GM21447 (cell line): ENCODE results near the gene PELI1.

Source experiments
- ATAC-seq: cut with Tn5 transposase; IDR thresholded peaks from one replicate; pipeline ENCODE4 v1.9.1; 2021; ENCODE audit not compliant: unreplicated experiment

The PELI1 gene

DNA sequence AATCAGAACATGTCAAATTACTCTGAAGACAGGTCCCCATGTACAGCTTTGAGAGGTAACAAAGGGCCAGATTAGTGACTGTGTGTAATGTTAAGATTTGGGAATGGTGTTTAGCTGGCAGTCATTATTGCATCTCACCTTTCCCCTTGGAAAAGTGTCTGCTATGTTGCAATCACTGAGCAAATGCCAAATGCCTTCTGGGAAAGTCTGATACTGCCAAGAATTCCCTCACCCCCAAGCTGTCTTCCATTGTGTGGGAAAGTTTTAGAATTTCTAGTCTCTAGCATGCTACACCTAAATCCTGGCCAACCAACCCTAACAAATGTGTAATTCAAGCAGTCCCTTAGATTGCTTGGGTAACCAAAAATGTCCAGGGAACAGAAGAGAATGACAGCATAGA lies 13.6 kb upstream of the PELI1 start:
- ATAC-seq: no peak

DNA sequence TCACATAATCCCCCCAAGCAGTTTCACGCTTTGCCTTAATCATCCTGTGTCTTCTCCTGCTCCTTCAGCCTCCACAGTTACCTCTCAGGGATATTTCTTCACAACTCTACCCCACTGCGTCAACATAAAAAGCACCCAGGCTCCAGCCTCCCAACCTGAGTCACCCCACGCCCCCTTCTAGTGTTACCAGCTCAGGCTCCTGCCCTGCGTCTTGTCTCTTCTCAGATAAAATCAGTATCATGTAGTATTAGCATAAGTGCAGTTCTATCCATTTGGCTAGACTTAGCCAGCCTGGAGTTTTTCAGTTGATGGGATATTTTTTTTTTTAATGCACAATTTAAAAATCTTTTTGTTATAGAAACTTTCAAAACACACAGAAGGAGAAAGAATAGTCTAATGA lies 9.6 kb upstream of the PELI1 start:
- ATAC-seq: no peak

DNA sequence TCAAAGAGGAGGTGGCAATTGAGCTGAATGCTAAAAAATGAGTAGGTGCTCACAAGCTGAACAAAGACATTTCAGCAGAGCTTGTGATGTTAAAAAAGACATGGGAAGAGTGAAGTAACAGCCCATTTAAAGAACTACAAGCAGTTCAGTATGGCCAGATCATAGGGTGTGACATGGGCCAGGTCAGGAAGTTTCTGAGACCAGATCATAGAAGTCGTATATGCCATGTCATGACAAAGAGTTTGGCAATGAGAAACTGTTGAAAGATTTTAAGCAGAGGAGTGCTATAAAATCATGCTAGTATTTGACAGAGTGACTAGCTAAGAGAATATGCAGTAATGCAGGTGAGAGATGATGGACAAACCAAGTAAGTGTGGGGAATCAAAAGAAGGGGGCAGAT lies 7.3 kb upstream of the PELI1 start:
- no peak for ATAC-seq

DNA sequence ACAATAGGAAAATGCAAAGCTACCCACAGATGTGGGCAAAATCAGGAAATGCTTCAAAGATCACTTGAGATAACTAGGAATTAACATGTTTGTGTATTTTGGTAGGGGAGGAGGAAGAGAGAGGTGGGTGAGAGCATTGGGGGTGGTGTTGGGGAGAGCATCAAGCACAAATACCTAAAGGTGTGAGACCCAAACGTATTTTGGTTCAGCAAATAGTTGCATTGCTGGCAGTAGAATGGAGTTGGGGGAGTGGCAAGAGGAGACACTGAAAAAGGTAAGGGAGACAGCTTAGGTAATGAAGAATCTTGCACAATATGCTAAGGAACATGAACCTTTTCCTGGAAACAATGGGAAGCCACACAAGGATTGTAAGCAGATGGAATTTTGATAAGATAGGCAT lies 1.5 kb upstream of the PELI1 start:
- ATAC-seq: no peak

DNA sequence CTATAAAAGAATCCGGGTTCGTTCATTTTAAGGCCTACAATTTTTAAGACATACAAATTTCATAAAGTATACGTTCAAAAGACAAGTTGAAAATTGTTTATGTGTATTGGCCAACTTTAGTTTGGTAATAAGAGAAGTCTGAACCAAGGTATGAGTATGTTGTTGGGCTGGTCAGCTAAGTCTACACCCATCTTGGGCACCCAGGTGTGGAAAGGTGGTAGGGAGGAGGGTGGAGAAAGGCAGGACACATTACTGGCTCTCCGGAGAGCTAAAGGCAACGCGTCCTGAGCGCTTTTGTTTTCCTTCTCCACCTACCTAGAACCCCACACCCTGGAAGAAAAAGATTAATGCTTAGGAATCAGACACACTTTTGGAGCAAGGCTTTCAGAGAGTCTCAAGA lies 899 bp upstream of the PELI1 start:
- ATAC-seq: no peak

DNA sequence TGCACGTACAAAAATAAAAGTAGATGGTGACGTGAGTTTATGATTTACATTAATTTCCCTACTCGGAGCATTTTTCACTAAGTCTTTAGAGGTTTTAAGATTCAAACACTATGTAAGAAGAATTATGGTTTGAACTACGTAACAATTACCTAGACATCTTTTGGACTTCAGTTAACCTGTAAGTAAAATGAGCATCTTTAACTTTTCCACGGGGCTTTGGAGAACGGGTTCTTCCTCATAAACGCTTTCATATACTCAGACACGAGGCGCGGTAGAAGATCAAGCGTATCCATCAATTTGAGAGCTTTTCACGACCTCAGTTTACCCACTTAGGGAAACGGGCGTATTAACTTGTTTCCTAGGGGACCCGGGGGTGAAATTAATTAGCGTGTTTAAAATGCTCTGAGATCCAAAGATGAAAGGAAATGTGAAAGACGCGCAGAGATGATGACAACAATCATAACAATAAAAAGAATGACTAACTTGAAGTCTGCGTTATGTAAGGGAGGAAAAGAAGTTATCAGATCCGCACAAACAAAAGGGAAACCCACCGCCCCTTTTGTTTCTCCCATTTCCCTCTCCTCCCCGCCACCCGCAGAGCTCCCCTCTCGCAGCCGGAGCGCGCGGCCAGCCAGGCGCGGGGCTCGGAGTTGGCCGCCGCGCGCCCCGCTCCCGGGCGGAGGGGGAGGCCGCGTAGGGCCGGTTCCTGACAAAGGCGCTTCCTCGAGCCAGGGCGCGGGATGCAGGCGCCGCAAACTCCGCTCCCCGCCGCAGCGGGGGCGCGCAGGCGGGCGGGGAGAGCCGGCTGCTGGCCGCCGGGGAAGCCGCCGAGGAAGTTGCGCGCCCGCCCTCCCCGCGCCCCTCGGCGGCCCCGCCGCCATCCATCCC lies 807 bp downstream of the PELI1 start:
- peak; percentile 15 for ATAC-seq

DNA sequence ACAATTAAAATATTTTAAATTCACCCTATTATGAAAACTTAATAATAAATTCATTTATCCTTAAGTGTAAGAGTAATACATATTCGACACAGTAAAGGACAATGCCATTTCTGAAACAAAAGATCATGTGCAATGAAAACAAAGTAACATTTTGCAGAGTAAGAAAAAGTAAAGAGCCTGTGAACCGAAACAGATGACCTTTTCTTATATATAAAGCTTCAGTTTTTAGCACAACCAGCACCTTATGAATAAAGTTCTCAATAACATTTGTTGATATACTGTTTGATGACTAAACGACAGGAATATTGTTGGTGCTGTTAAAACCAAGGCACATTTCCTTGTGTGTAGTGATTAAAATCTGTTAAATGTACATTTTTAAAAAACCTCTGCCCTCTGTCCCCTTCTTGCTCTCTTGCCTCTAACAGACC lies 1.5 kb downstream of the PELI1 start:
- no peak for ATAC-seq

DNA sequence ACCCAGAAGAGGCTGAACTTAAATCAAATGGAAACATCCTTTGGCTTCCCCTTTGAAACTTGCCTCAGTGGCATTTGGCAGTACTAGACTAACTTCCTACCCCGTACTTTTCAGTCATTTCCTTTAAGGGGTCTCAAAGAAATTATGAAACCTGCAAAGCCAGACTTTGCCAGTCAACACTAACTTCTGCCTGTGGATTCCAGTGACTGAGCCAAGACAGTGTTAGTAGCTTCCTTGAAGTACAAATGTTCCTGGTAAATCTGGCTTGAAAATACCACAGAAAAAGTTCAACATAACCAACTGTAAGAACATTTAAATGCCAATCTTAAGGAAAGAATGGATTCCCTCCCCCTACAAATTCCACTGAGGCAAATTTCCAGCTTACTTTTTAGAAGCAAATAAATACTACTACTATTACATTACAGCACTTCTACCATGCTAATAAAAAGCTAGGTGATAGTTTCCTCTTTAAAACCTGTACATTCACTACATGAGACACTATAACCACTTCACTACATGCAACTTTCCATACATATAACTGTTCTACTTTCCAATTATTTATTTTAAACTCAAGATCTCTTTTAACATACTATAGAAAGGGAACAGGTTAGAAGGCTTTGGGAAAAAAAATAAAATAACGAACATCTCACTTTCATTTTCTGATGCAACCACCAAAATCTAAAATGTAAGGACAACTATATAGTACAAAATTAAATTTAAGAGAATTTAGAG lies 2.4 kb downstream of the PELI1 start:
- ATAC-seq: no peak

DNA sequence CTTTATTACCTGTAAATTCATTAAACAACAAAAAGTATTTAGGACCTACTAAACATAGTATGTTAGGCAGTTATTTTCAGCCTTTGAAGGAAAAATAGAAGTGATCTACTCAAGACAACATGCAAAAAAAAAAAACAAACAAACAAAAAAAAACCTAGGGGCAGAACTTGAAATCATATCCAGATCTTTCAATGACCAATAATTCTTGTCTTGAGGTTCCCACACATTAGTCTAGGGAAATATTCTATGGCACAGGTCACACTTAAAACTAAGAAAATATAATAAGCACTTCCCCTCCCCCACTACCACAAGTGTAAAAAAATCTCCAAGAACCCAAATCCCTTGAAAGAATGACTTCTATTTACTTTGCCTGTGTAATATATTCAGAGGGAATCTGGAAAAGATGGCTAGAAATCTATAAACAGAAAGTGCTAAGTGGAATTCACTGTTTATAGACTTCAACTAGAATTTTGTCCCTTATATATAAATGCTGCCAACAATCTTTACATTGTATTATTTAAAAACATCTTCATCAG lies 3.5 kb downstream of the PELI1 start:
- ATAC-seq: no peak

DNA sequence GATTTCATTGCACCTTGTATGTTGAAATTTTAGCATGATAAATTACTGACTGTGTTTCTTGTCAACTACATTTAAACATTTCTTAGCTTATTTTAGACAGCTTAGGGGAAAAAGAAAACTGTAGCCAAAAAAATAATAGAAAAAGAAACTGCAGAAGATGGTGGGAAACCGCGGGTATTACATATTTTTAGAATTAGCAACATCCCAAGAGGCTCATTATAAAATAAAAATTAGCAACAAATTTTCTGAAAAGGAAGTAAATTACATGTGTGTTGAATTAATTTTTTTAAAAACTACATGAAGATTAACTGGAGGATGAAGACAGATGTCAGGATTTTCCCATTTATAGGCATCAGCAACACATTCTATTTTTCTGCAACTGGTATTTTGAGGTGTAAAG lies 4.3 kb downstream of the PELI1 start:
- ATAC-seq: no peak

DNA sequence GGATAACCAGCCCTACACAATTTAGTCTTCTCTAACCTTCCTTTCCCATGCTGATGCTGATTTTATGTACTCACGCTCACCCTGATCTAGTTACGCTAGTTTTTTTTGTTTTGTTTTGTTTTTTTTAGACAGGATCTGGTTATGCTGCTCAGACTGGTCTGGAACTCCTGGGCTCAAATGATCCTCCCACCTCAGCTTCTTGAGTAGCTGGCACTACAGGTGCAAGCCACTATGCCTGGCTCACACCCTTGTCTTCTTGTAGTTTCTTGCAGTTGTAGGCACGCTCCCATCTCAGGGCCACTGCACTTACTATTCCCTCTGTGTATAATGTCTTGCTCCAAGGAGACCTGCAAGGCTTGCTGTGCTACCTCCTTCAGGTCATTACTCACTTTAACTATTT lies 6.2 kb downstream of the PELI1 start:
- ATAC-seq: no peak

DNA sequence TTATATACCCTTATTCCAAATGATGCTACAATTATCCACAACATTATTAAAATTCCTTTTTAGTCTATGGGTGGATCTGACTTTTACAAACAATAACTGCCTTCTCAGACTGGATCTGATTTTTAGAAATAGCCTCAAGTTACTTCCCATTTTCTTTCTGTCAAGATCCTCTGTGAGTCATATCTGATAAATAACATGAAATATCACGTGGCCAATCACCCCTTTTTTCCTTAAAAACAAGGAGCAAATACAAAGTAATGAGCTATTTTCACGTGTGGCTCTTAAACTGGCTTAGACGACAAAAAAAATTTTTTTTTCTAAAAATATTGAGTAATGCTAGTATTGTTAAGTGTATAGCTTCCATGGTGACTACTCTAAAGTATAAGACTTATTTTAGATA lies 6.7 kb downstream of the PELI1 start:
- ATAC-seq: no peak

DNA sequence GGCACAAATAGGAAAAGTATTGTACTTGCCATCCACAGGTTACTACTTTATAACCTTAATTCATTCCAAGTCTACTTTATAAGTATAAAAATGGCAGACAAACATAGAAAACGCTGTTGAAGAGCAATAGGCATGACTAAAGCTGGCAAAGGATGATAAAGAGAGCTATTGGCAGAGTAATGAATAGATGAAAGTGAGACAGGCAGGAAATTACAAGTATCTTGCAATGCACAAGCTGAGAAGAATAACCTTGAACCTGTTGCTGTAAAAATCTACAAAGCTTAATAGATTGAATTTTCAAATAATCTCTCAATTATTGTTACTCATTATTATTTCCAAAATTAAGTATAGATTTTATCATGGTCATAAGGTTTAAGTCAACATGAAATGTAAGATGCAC lies 8.8 kb downstream of the PELI1 start:
- no peak for ATAC-seq

DNA sequence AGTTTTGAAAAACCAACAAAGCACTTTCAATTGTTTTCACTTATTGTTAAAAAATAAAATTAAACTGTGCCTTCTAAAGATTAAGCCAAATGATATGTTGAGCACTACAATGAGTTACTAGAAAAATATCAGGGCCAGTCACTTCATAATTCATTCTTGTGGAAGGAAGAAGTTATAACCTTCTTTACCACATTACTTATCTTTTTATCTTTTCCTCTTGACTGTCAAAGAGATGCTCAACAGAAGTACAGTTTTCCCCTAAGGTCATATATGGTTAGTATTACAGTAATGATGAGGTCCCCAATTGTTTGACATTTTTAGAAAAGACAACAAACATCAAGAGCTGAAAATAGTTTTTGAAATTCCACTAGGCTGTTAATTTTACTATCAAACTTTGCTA lies 9.4 kb downstream of the PELI1 start:
- ATAC-seq: no peak

DNA sequence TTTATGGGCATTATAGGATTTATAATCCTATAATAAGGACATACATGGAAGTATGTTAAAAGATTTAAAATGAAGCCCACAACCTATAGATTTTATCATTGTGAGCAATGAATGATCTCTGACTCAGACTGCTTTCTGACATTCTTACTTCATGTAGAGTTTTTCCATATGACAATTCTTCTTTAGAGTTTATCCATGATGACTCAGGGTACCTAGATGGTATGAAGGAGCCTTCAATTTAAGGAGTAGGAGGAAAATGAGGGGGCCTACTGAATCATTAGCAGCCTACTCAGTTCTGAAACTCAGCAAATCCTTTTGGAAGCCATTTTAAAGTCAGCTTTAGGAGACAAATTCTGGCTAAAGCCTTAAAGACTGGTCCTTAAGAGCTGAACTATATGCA lies 10.4 kb downstream of the PELI1 start:
- ATAC-seq: no peak

DNA sequence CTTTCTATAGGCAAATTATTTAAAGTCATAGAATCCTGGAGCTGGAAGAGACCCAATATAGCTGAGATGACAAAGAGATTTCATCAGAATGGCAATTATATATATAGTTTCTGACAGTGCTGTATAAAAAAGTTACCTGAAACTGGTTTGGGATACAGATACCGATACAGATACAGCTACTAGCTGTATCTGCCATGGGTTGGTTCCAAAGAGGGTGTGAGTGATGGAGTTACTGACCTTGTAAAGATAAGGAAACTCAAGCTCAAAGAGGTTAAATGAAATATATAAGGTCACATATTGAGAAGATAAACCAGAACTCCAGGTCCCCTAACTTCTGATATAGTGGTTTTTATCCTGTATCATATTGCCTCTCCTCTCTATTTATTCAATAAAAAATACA lies 10.9 kb downstream of the PELI1 start:
- ATAC-seq: no peak

DNA sequence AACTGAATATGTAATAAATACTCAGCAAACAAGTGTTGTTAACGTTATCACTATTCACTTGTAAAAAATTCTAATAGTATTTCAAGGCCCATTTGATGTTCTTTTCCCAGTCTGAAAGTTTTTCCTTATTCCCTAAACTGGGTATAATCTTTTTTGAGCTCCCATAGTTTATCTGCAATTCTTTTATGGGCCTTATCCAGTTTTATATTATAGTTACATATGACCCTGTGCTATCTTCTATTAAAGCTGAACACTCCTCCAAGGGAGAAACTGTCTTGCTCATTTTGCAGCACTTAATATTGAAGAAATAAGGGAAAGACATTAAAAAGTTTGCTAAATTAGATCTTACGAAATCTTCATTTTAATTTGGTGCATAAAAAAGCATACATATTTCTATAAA lies 13.9 kb downstream of the PELI1 start:
- no peak for ATAC-seq

DNA sequence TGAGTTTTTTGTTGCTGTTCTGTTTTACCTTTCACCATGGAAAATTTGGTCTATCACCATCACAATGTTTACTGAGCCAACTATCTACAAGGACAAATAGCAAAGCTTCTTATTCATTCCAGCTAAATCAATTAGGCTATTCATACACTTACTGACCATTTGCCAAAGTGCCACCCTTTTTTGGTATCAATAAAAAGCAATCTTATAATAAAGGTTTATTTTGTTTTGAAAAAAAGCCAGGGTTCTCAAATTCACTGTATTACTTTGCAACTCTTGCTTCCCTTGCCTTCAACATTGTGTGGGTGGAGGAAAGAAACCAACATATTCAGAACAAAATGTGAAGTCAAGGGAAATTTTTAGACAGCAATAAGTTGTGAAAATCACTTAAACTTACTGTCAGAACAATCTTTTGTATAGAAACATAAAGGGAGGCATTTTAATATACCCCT lies 15.3 kb downstream of the PELI1 start:
- no peak for ATAC-seq

DNA sequence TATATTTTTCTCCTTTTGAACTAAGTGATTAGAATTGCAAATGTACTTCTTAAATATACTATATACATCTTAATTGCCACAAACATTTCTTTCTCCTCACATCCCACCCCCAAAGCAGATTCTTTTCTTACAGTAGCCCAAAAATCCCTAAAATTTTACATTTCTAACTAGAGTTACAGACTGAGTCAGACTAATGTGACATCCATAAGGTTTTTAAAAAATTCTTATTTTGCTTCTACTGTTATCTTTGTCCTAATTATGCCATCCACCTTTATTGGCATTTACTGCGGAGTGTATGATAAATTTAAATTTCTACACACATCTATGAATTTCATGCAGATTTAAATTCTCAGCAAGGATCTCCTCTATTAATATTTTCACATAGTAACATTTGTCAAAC lies 15.8 kb downstream of the PELI1 start:
- no peak for ATAC-seq

DNA sequence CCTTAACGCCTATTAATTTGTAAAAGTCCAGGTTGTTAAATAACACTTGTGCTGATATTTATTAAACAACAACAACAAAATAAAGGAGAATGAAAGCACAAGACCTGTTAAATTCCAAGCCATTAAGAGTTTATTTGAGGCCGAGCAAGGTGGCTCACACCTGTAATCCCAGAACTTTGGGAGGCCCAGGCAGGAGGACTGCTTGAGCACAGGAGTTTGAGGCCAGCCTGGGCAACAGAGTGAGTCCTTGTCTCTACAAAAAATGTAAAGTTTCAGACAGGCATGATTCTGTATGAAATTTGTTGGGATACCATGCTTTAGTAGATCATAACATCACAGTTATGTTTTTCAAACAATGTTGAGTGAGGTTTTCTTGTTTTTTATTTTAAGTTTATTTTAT lies 17.1 kb downstream of the PELI1 start:
- ATAC-seq: no peak

DNA sequence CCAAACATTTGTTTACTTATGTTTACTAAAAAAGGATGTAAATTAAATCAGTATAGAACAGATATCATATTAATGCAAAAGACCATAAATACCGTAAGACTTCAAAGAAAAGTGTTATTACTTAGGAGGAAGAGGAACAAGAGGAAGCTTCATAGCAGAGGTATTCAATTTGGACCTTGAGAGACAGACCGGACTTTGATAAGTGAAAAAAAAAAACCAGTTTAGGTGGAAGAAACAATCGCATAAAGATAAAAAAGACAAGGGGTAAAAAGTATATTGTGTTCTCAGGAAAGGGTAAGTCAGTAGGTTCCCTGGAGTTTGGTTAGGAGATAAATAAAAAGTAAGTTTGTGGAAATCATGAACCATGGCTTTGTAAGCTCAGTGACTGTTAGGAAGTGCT lies 17.6 kb downstream of the PELI1 start:
- no peak for ATAC-seq

DNA sequence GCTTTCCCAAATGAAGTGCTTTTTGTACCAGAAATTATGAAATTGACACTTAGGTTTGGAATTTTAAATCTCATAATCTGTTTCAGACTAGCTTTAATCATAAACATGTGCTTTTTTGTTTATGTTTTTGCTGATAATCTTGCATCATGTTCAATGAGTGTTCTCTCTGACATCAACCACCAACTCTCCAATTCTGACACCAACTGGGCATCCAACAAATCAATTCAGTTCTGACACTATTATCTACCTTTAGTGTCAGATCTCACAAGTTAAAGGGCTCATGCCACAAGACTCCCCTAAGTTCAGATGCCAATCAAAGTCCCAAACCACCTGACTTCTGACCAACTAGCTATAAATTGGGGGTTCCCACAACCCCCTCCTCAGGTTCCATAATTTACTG lies 19.6 kb downstream of the PELI1 start:
- ATAC-seq: no peak
